ENCODE data around the gene C5orf47.

C5orf47 gene, protein sequence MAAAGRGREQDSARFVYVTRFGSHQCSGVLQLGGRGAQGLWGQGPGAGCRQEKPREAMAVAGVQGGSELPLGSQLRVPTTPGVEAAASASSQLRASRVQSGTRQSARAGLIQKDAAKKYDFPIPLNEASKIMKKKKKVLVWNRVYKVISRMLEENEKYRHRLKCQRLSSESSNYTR

DNA sequence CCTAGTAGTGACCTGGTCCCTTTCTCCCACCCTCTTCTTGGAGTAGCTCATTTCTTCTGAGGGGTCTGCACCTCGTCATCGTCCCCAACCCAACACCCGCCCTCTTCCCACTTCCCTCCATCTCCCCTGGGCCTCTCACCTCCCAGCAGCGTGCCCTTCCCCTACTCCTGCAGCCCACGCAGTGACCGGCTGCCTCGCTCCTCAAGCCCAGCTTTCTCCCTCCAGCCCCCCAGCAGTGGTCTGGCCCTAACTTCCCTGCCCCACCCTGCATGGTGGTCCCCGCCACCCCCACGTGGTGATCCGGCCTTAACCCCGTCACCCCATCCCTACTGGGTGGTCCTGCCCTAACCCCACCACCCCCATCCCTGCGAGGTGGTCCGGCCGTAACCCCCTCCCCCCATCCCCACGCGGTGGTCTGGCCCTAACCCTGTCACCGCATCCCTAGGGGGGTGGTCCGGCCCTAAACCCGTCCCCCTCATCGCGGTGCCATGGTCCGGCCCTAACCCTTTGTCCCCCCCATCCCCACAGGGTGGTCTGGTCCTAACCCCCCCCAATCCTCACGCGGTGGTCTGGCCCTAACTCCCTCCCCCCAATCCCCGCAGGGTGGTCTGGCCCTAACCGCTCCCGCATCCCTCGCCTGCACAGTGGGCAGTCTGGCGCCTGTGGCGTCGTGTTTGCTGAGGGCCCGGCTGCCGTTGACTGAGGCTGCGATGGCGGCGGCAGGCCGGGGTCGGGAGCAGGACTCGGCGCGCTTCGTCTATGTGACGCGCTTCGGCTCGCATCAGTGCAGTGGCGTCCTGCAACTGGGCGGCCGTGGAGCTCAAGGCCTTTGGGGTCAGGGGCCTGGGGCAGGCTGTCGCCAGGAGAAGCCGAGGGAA, at the start of gene C5orf47:
TSS of gene C5orf47 (plus strand) at position 617 of the 878 bp plus-strand sequence. CDS start at position 711, 94 bp downstream.
- DNase-seq = no peak

DNA sequence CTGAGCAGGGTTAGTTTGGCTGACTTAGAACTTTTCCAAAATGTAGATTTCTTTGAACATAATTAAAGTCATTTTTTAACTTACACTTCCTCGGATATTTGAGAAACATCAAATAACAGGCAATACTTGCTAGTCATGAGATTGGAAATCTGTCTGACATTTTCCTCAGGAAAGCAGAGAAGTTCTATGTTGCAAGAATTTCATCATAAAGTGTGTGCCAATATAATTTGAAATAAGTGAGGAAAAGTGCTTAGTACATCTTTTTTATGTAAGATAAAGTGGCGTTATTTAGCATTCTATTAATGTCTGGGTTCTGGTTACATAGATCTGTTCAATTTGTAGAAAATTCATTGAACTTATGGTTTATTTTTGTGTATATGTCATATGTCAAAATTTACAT, 48.7 kb upstream of the C5orf47 start:
- DNase-seq = no peak

DNA sequence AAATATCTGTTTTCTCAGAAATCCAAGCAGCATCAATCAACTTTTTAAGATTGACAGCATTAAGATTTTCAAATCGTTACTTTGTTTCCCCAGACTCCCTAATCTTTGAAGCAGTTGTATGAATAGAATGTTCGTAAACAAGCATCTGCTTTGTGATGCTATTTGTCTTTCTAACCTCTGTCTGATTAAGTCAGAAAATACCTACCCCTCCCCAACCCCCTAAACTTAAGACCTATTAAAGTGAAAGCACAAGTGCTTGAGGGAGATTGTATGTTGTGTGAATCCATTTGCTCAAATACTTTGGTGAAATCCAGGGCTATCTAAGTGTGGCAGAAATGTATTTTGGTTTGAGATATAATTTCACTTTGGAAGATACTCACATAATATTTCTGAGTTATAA, 47.9 kb upstream of the C5orf47 start:
- DNase-seq = no peak

DNA sequence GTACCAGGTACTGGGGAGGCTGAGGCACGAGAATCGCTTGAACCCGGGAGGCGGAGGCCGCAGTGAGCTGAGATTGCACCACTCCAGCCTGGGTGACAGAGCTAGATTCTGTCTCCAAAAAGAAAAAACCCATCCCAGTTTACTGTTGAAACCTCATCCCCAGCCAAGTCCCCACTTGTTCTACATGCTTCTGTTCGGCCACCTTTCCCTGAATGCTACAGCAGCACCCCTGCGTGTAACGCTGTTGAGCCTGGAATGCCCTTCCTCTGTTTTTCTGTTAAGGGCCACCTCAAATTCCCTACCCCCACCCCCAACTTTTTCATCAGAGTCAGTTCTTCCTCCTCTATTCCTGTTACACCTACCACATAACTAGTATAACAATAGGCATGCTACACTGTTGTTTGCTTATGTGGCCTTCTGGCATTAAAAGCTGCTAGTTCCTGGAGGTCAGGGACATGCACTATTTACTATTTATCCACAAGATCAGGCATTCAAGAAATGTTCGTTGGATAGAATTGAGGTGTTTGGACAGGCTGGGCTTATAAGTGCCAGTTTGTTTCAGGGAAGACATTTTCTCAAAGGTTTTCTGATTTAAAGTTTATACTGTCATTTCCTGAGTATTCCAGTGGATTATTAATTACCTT, 47.1 kb upstream of the C5orf47 start:
- no peak for DNase-seq

DNA sequence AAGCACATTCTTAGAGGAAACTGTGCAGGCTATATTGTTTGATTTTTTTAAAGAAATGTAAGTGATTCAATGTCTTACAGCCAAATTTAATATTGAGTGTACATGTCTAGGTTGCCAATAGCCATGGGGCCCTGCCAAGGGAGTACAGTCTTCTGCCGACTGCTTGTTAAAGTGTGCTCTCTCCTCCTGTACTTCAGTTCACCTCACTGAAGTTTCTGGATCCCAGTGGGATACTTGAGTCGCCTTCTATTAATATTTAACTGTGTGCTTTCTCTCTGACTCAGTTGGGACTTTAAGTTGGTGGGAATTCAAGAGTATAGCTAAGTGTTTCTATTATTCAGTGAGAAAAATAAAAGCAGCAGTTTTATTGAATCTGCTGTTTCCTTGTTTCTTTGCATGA, 44.5 kb upstream of the C5orf47 start:
- no peak for DNase-seq

DNA sequence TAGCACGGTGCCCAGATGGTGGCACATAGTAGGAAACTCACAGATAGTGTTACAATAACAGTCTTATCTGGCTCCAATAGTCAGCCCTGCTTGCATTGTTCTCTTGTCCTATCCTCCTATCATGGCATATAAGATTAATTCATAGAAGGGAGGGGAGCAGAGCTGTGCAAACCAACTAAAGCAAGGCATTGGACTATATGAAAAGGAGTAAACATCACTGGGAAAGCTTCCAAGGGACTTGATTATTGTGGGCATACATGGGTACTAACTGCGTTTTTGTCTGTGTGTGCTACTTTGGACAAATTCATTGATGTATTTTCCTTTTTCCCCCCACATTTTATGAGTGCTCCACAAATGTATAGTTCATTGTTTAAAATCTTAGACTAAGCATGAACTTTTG, 43.8 kb upstream of the C5orf47 start:
- no peak for DNase-seq

DNA sequence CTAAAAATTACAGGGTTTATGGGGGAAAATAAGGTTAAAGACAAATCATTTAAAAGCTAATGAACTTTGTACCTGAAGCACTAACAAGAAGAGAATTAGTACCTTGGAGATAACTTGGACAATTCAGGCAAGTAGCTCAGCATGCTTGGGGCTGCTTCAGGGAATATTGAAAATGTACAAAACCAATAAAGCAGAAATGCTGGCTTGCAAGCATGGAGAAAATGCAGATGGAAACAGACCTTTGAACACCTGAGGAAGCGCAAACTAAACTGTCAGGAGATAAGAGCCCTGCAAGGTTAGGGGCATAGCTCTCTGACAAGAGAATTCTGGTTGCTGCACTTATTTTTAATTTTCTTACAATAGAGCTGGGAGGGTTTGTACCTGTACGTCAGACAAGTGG, 42.6 kb upstream of the C5orf47 start:
- no peak for DNase-seq

DNA sequence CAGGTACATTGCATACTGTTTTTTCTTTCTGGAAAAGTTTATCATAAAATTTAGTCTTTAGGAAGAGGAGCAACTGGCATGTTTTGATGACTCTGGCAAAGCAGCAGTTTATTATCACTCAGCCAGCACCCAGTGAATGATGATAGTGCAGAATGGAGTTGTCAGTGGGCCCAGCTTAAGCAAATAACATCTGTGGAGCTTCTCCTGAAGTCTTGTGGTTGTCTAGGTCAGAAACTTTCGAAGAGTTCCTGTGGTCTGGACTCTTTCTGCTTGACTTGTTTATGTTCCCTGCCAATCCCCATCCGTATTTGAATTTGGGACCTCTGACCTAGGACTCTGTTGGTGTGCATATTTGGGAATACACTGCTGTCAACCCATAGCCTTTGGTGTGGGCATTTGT, 38.1 kb upstream of the C5orf47 start:
- no peak for DNase-seq

DNA sequence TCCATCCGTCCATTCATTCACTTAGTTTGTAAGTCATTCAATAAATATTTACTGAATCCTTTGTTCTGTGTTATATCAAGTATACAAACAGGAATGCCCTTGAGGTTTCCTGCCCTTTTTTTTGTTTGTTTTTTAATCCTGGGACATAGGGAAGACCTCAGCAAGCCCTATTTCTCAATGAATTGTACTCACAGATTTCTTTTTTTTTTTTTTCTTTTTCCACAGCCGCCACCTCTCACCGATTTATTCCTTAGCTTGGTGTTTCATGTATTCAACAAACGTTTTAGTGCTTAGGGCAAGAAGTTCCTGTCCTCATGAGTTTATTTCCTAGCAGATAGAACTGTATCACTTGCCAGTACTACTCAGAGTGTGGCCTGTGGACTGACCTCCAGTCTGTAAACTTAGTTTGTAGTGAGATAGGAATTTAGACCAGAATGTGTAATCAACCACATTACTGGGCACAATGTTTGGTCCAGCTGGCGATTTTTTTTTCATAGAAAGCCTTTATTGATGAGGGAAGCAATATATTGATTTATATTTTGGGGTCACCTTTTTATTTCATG, 35.4 kb upstream of the C5orf47 start:
- DNase-seq = no peak

DNA sequence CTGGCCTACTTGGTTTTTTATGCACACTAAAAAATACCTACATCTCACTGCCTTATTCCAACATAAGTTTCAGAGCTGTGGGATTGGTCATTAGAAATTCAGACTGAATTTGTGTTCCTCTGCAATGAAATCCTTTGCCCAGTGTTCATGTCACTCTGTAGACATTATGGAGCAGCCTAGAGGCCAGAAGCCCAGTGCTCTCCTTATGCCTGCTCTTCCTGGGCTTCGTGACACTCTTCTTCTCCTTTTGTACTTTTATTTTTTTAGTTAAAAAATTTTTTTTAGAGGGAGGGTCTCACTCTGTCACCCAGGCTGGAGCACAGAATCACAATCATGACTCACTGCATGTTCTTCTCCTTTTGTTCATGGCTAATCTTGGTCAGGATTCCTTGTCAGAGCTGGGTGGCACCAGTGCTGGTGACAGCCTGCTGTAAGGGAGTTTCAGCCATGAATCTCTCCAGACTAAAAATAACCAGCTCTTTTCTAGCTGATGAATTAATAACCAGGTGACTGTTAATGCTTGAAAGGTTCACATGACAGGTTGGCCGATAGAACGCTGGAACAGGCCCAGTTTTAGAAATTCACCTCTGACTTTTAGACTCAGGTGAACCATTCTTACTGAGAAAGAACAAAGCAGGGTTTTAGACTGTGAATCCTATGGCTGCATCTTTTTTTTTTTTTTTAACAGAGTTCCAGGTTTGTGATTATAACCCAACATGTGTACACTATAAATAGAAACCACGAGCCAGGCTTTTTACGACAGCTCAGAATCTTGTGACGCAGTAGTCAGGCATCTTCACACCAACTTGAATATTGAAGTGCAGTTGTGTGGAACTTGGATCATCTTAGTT, 34.1 kb upstream of the C5orf47 start:
- DNase-seq = no peak

DNA sequence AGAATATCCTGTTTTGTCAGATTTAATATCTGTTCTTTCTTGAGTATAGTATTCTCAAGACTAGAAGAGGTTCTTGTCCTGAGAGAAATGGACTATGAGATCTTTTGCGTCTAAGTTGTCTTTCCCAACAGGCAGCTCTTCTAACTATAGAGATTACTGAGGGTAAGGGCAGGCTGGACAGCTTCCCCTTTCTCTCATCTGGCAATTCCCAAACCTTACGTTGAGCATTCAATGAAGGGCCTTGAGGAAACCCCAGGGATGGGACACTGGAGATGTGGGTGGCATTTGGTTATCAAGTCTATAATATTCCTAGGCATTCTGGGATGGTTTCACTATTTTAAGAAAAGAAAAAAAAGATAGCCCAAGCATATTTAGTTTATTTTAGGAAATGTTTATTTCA, 28.0 kb upstream of the C5orf47 start:
- no peak for DNase-seq

DNA sequence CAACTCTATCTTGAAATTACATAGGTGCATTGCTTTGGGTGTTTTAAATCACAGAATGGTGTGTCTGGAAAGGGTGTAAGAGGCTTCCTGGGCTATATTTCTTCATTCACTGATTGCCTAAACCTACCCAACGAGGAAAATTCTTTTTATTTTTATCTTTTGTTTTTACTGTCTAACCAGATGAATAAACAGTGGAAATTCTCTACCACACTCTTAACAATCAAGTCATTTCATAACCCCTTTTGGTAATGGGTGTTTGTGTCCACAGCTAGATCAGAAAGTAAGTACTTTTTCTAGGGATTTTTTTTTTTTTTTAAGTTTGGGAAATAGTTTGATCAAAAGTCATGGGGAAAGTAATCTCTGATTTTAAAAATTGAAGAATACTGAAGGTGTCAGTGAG, 27.6 kb upstream of the C5orf47 start:
- DNase-seq = no peak

DNA sequence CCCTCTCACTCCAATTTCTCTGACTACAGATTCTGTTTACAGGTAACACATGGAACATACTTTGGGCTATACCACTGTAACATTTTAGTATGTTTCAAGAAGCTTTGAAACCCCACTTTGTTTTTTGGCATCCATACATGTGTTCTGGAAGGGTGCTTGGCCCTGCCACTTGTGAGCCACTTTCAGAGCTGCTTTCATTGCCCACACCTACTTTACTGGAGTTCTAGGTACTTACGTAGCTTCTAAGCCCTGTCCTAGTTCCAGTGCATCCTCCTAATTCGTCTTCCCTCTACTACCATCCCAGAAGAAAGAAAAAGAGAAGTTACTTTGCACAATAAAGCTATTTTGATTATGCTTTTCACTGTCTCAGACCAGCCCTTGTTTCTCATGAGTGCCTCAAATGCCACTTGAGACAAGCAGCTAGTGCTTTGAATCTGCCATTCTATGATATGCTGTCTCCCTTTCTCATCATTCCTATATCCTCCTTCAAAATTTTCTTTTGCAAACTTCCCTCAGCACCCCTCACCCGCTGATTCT, 26.5 kb upstream of the C5orf47 start:
- no peak for DNase-seq

DNA sequence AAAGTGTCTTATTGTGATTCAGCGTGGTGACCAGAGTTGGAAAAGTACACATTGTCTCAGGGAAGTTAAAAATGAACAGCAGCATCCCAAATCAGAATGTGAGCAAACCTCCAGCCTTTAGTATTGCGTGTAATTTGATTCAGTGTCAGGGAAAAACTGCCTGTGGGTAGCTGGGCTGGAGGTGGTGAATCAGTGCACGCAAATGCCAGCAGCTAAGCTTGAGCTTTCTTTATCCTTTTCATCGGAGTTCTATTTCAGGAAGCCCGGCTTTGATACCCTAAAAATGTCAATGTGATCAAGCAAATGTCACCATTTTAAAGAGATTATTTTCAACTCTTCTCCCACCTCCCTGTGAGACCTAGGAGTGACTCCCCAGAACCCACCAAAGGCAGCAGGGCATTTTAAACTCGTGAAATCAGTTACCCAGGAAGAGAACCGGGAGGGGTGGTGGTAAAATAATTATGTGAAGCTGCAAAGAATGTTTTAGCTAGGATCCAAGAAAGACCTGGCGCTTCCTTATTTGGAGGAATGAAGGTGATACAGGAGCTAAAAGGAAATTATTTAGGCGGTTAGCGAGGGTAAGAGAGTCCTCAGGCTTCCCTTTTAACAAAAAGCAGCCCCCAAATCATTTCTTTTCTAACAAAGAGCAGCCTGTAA, 25.7 kb upstream of the C5orf47 start:
- DNase-seq = no peak

DNA sequence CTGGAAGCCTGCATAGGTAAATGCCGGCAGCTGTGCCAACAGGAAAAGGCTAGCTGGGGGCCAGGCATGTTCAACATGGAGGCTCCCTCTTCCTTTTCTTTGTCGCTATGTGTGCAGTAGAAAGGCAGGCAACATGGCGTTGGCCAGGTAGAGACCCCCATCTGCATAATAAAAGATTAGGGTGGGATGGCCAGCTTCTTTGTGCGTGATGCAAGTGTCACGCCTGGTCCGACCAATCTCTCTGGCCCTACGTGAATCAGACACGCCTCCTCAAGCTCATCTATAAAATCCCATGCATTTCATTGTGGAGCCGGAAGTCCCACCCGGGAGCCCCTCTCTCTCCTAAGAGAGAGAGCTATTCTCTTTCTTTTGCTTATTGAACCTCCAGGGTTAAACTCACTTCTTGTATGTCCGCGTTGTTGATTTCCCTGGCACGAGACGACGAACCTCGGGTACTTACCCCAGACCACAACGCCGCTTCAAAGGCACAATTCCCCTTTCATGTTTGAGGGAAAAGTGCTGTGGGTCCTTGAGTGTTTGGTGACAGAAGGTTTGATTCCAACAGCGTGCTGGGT, 25.0 kb upstream of the C5orf47 start:
- DNase-seq = no peak

DNA sequence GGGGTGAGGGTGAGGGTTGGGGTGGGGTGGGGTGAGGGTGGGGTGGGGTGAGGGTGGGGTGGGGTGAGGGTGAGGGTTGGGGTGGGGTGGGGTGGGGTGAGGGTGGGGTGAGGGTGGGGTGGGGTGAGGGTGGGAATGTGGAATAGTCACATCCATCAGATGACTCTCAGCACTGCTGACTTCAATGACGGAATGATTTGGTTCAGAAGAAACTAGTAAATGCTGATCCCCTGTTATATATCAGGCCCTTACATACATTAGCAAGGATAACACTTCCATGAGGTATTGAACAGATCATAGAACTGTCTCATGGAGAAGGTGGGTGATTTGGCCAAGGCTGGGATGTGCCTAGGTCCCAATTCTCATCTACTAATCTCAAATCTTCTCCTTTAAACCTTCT, 24.5 kb upstream of the C5orf47 start:
- DNase-seq = no peak

DNA sequence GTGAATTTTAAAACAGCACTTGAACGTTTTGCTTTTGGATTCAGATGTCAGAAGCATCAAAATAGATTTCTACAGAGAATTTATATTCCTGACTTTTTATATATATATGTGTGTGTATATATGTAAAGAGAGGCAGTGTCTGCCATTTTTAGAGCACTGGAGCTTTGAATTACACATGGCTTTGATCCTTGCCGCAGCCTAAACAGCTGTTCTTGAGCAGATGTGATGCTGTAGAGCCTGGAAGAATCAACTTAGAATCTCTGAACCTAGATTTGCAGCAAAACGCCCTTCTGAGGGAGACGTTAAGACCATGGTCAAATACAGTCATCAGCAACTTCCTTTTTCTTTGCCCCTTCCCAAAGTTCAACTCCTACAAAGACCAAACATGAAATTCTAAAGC, 21.7 kb upstream of the C5orf47 start:
- DNase-seq = peak in 1 of 2 experiments; percentile 33

DNA sequence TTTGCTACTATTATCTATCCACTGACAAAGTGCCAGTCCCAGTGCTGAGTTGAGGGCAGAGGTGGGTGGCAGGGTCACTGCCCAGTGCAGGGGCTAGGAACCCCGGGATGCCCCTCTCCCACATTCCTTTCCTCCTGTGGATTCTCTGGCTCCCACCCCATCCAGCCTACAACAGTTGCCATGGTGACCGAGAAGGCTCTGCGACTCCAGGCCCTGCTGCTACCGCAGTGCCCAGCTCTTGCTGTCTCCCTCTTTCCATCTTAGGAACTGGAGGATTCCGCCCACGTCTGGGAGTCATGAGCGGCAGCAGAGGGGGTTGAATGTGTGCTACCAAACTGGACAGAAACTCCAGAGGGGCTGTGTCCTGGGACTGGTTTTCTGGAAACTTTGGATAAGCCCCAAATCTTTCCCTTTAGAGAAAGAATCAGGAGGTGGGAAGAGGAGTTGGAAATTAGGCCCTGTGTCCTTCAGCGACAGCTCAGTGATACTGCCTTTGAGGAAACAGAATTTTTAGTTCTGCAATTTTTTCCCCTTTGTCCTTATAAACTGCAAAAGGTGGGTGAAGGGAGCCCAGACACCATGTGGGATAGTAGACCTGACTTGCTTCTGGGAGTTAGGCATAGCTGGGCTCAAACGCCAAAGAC, 20.7 kb upstream of the C5orf47 start:
- DNase-seq = peak in 1 of 2 experiments; percentile 45

DNA sequence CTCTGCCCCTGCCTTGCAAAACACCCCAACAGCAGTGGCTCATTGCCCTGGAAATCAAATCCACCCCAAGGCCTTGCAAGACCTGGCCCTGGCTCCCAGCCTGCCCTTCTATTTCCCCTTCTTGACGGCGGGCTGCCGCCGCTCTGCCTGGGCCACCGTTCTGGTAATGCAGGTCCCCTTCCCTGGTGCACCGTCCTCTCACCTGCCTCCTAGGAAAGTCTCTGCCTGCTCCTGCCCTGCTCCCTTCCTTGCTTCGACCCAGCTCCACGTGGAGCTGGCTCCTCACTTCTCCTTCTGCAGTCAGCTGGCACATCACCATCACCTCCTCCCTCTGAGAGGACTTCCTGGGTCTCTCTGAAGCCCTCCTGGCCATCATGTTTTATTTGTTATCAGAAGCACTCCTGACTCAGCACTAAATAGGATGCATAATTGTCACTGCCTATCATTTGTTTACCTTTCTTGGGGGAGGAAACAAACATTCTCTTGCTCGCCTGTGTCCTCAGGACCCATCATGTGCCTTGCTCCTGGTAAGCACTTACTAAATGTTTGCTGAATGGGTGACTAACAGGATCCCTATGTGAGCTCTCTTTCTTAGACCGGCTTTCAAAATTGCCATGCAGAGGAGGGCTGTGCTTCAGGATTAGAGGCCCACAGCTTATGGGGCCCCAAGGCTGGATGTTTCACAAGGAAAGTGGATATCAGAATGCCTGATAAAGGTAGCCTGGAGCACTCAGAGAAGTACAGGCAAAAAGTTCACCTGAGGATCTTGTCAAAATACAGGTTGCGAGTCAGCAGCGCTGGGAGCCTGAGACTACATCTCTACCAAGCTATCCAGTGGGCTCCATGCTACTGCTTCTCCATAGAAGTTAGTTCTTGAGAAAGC, 19.6 kb upstream of the C5orf47 start:
- no peak for DNase-seq

Measured in NCI-H524 (cell line).